Measurements from ENCODE around the gene NEUROG2. TPM values are rescaled to one million over a fixed set of nuclear protein-coding genes. Genes with fewer than 3 reads are reported as not detected.
"Not testable (repeated sequence)": the region's sequence is repeated elsewhere in the genome, so short reads cannot be mapped to it uniquely, and the experiment has no call there.

Gene NEUROG2
- total RNA-seq, 2 donors from 2014 or later: not detected

DNA sequence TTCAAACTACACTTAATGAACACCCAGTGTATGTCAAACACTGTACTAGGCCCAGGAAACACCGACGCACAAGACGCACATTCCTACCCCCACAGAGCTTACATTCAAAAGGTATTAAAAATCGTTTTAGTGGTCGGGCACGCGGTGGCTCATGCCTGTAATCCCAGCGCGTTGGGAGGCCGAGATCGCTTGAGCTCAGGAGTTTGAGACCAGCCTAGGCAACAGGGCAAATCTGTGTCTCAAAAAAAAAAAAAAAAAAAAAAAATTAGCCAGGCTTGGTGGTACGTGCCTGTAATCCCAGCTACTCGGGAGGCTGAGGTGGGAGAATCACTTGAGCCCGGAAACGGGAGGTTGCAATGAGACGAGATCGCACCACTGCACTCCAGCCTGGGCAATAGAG, 6.5 kb upstream of the NEUROG2 start:
- intact Hi-C loops (cut with DNase I); DNase-seq (ENCODE audit: low spot score): not testable (repeated sequence)

DNA sequence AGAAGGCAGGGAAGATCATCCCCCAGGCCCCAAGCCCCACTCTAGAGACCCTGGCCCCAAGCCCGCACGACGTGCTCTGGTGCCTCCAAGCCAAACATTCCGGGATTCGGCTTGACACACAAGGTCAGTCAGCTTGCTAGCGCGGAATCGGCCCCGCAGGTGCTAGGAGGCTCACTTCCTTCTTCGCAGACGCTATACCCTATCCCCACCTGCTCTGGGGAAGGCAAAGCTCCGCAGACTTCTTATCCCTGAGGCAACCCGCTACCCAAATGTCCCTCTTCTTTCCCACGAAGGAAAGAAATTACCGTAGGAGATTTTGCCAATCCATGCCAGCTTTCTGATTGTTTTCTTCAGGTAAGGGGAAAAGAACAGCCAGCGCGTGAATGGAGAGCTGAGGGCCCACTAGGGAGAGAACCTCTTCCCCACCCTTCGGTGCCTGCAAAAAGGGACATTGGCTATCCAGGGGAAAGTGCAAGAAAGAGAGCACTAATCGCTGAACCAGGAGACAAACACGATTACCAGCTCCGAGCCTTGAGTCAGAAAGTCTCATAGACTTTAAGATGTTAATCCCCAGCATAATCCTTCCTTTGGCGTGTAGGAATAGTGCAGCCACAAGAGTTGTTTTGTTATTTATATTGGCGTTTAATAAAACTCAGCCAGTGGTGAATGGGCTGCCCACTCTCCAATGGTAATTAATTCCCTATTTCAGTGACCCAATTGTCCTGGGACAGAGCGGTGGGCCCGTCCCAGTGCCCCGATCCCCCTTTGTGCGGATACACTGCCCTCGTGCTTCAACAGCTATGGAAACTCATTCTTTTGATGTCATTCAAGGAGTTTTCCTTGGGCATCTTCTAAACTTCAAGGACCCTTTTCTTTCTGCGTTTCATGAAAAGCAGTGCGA, 5.4 kb upstream of the NEUROG2 start:
- intact Hi-C loops (cut with DNase I): no loop called here
- no peak for DNase-seq (ENCODE audit: low spot score)

DNA sequence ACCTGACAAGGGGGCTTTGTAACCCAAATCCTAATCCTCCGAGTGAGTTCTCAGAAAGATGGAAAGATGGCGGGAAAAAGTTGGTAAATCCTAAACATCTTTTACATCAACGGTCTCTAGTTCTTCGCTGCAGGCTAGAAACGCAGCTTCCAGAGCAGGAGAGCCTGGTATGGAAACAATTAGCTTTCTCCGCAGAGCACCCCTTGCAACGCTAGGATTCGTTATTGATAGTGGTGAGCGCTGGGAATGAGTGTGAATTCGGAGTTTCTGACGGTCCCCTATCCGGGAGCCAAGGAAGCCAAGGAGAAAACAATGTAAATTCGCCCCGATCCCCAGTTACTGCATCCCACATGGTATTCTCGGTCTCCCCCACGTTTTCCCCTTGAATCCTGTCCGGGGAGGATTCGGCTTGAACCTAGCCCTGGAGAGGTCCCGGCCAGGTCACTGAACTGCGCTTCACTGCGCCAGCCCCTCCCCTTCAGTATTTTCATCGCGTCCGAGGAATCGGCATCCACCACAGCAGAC, 4.7 kb upstream of the NEUROG2 start:
- intact Hi-C loops (cut with DNase I): no loop called here
- no peak for DNase-seq (ENCODE audit: low spot score)

DNA sequence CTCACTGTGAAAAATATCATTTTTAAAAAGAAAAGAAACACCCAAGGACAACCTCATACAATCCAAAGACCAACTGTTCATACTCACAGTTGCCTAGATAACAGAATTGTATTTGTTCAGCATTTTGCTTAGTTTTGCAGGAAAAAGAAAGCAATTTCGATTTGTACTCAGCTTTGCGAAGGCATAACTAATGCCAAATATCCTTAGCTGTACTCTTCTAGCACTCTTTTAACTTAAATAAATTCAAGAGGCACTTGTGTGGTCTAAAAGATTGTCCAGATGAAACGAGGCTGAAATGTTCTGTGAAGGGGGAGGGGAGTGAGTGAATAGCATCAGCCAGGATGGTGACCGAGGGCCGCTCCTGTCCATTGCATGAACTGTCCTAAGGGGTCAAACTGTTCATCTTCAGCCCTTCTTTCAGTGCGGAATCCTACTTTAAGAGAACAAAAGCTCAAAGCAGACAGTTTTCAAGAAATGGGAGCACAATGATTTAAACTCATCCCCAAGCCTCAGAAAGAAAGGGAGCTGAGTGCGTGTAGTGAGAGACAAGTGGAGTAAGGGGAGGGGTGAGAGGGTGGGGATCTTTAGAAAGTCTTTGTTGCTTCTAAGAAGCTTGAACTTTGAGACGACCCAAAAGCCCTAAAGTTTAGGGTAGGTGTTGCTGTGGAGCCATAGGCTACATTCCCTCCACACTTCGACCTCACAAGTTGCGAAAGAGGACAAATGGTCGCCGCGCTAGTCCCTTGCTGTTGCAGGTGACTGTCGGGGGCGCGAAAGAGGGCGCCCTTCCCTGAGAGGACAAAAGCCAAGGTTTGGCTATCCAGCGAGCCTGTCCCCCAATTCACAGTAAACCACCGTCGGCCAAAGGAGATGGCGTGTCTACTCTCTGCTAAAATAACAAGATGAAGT, 4.0 kb upstream of the NEUROG2 start:
- no peak for DNase-seq (ENCODE audit: low spot score)
- intact Hi-C loops (cut with DNase I): no loop called here

DNA sequence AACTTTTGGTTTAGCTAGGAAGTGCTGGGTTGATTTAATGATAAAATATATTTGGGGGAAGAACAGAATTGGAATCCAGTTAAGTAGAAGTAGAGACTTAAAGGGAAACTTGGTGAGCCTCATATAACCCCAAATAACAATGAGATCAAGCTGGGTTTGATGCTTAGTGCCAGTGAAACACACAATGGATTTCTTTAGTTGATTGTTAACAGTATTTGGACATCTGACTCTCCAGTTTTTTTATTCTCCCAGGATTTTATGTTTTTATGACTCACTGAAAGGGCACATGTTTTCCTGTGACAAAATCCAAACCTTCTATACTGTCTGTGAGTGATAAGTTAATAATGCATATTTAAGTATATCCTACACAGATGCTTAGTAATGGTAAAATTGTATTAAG, 2.7 kb upstream of the NEUROG2 start:
- intact Hi-C loops (cut with DNase I): no loop called here
- DNase-seq (ENCODE audit: low spot score): no peak

DNA sequence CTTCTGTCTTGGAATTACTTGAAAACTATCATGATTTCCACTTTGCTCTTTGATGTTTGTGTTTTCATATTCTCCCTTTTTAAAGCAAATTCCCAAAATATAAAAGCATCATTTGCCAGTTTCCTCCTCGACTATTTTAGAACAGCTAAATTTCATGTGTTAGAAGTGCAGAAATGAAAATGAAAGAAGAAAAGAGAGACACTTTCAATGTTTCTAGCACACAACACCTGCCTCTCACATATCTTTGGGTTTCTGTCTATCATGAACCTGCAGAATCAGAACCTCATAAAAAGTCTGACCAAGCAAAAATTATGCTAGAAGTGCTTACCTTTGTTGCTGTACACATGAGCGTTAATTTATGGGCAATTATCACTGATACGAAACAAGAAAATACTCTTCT, 1.9 kb upstream of the NEUROG2 start:
- no peak for DNase-seq (ENCODE audit: low spot score)
- intact Hi-C loops (cut with DNase I): no loop called here

DNA sequence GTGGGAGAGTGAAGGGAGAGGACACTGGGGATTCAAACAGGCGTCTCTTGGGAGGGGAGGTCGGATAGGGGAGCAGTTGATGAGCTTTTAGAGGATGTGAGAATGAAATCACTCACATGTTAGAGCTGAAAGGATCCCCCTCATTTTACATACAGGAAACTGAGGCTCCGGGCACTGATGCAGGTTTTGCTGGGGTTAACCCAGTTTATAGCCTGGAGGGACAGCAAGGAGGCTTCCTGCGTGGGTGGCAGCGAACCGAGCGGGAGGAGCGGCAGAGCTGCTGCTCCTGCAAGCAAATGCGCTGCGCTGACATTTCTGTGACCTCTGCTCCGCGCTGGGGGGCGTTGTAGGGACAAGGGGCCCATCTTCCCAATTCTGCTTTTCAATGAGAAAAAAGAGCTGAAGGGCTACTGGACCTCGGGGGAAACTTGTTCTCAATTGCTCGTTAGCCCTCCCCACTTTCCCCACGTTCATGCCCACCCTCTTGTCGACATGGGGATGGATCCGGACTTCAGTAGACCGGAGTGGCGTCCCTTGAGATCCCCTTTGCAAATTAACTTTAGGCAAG, 1.2 kb upstream of the NEUROG2 start:
- DNase-seq (ENCODE audit: low spot score): no peak
- intact Hi-C loops (cut with DNase I): no loop called here

DNA sequence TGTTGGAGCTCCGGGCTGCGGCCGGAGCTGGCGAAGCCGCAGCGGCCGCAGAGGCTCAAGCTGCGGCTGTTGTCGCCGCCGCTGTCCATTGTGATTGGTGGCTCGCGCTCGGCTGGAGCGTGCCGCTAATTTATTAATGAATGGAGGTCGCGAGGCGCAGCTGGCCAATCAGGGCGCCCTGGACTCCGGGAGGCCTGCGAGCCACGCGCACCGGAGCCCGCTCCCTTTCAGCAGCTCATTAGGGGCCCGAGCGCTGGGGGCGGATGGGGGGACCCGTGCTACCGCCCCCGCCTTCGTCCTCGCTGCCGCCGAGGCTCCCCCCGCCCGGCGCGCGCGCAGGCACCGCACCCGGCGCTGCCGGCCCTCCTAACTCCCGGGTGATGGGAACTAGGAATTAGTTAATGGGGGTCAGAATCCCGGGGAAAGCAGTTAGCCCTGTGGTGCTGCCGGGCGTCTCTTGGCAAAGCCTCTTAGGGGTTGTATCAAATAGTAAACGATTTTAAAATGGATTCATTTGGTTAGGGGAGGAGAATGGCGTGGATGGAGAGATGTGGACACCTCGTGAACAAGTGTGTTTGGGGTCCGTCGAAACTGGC, 589 bp upstream of the NEUROG2 start:
- DNase-seq (ENCODE audit: low spot score): no peak
- intact Hi-C loops (cut with DNase I): no loop called here

DNA sequence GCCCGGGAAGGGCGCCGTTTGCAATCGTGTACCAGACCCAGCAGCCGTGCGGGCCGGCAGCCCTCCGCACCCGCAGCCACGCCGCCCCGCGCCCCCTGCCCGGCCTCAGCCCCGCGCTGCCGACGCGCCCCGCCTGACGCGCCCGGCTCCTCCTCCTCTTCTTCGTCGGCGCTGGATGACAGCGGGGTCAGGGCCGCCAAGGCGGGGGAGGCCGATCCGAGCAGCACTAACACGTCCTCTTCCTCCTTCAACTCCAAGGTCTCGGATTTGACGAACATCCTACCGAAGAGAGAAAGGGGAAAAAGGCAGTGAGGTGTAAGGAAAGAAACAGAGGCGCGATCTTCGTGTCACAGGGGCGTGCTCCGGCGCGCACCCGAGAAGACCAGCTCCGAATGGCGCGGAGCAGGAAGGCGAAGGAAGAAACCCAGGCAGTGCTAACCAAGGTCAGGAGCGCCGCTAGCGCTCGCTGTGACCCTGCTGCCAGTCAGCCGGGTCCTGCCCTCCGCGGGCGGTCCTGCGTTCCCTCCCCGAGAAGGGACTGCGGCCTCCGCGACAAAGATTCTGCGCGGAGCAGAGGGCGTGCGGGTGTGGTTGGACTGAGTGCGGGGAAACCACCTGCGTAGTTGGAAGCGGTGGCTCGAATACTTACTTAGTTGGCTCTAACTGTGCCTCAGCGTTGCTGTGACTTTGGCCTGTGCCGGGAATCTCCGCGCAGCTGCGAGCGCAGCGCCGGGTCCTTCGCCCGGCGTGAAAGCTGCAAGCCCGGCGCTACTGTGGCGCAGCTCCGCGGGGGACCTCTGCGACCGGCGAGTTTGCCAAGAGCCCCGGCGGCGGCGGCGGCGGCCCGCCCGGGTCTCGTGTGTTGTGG, 548 bp downstream of the NEUROG2 start:
- intact Hi-C loops (cut with DNase I): no loop called here
- no peak for DNase-seq (ENCODE audit: low spot score)

DNA sequence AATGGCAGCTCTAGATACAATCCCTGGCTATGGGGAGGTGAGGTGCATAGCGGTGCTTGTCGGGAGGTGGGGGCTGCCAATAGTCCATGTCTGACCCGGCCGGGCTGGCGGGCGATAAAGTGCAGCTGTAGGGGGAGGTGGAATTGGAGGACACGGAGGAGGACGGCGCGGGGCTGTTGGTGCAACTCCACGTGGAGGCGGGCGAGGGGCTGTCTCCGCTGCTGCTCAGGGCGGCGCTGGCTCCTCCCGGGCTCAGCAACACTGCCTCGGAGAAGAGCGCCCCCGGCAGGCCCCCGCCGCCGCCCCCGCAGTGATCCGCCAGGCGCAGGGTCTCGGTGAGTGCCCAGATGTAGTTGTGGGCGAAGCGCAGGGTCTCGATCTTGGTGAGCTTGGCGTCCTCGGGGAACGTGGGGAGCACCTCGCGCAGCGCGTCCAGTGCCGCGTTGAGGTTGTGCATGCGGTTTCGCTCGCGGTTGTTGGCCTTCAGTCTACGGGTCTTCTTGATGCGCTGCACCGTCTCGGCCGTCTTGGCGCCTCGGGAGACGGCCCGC, 1.3 kb downstream of the NEUROG2 start:
- no peak for DNase-seq (ENCODE audit: low spot score)
- intact Hi-C loops (cut with DNase I): no loop called here

DNA sequence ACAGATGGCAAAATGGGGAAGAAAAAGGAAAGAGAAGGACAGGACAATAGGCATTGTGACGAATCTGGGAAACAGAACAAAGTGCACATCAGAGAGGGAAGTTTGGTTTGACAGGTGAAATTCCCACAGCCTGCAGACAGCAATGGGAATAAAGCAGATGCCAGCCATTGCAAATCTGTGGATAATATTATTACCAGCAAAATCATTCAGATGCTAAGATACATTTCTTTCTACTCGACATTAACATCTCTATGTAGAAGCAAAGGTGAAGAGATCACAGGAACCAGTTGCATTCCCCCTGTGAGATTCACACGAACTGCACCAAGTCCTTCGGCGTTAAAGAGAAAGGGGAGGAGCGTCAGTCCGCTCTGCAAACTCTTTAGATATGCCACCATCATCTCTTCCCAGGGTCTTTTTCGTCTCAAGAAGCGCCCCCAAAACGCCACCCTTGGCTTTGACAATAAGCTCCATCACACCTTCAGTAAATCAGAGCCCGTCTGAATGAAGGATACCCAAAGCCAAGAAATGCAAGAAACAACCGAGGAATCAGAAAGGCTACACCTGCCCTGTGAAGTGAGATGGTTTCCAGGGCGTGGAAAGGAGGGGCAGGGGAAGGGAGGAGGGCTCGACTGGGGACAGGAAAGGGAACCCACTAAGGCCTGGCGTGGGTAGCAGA, 1.9 kb downstream of the NEUROG2 start:
- intact Hi-C loops (cut with DNase I): no loop called here
- DNase-seq (ENCODE audit: low spot score): no peak

DNA sequence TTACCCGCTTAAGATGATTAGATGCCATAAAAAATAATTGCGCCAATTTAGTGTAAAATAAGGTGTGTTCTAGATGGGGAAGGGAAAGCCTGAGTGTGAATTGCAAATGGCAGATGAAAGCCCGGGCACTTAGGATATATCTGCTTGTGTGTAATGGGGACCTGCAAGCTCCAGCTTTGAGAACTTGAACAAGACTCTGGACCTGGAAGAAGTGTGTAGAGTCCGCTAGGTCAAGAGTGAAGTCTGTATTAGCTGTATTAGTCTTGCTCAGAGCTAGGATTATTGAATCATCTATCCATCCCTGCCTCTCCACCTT, 4.2 kb downstream of the NEUROG2 start:
- DNase-seq (ENCODE audit: low spot score): no peak
- intact Hi-C loops (cut with DNase I): no loop called here

DNA sequence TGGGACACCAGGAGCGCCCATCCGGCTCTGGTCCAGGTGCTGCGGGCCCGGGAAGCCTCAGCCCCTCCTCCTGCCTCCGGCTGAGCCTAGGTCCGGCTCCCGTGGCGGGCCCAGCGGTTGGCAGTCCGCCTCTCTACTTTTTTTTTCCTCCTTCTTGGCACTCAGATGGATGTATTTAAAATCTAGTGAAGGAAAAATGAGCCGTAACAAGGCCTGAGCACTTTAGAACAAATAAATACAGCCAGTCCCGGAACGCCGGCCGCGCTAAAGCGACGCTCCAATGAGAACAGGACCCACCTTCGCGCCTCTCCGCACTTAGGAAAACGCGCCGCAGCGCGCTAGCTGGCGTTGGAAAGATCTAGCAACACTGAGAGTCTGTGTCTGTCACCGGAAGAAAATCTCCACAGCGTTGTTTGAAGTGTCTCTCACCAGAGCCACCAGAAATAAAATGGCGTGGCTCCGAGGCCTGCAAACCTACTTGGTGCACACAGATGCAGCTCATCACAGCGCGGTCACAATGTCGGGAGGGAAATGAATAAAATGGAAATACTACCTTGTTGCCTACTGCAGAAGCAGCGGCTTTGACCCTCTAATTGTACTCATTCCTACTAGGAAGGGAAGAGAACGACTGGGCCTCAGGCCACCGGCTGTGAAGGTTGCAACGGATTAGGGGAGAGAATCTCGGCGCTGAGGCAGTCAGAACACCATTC, 4.7 kb downstream of the NEUROG2 start:
- DNase-seq (ENCODE audit: low spot score): no peak
- intact Hi-C loops (cut with DNase I): no loop called here

DNA sequence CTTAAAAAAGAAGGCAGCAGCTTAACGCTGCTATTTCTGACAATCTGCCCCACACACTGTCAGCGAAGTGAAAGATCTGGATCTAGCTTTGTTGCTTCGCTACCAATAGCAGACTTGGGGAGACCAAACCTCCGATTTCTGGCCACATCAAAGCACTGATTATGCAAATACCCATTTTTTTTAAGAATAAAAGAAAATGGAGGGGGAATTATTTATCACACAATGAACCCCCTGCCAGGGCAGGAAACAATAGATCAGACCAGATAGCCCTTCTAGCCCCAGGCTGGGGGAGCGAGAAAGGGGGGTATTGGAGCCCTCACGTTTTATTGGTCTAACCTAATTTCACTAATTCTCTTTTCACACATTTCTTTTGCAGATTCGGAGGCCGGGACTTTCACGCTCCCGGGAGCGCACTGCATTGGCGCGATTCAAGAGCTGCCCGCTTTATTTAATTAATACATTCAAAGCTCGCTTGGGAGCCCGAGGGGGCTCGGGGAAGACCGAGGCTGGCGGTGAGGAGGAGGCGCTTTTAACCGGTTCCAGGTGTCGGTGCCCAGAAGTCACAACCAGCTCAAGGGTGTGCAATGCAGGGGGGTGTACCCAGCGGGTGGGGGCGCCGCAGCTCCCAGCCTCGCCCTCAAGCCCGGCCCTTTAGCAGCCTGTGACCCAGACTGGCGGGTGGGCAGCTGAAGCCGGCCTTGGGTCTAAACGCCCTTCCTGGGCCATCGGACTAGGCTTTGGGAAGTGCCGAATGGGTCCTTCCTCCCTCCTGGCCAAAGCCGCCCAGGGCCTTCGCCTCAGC, 5.5 kb downstream of the NEUROG2 start:
- DNase-seq (ENCODE audit: low spot score): no peak
- intact Hi-C loops (cut with DNase I): no loop called here

DNA sequence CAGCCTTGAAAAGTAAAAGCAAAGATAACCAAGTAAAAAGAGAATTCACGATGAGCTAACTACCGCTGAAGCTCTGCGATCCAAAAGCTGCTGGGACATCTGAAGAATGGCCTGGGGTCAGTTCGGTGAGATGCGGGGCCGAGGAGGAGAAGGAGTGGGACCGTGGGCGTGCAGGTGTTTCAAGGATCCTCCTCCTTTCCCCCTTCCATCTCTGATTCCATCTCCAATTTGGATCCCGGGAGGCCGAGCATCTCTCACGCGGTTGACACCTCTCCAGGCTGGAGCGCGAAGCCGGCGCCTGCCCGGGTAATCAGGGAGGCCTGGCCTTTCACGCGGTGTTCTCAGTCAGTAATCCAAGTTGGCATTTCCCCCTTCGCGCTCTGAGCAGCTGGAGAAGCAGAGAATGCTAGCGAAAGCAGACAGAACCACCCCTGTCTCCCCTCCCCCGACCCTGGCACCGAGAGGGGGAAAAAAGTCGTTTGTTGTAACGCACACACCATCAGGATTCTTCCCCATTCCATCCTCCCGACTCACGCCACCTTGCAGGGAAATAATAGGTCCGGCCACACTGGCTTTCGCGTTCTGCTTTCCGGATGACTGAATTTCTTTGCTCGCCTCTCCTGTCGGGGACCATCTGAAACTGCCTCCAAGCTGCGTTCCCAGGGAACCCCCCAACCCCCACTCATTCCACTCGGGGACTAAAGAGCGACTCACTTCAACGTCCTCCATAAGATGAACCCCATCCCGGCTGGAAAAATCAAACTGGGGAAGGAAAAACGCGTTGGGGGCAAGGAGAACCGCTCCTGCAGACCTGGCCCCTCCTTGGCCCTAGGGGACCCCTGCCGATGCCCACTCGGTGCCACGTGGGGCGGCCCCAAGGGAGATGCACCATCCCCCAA, 6.5 kb downstream of the NEUROG2 start:
- no peak for DNase-seq (ENCODE audit: low spot score)
- intact Hi-C loops (cut with DNase I): no loop called here

DNA sequence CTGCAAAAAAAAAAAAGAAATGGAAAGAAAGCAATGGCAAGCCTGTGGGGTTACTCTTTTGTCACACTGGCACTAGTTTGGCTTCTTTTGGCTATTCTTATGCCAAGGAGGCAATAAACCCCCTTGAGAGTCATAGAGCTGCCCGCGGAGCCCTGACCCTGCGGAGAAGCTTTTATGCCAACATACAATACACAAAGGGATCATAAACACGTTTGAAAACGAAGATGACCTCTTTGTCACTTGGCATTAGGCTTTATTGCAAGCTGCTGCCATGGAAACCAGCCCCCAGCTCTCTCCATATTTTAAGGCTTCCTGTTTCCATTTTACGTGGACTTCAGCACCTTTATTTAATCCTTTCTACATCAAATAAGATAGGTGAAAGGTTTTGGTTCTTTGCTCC, 7.6 kb downstream of the NEUROG2 start:
- no peak for DNase-seq (ENCODE audit: low spot score)
- intact Hi-C loops (cut with DNase I): no loop called here
